ENCODE results near the gene CTNNA3.
A peak's percentile ranks its signal among the peaks of the same experiment; 100 is the strongest.

The CTNNA3 gene

GRCh38 chr10:67077376-67077775 is 618.6 kb downstream of the CTNNA3 start:
- H3K4me1 Mint-ChIP-seq: no peaks in the 10 kb centered on the region
- ATAC-seq (no peak), DNase-seq (no peak)
- H3K27me3 Mint-ChIP-seq: no peaks in the 10 kb centered on the region
- no peak overlapping the region for H3K4me3 Mint-ChIP-seq
- peaks cover 6 to 8% of the 10 kb centered on the region in 2 donors for H3K9me3 Mint-ChIP-seq
- H3K27ac Mint-ChIP-seq: peak overlapping the region in 1 of 2 donors; percentile 76

GRCh38 chr10:67076144-67076543 is 619.9 kb downstream of the CTNNA3 start:
- Mint-ChIP-seq H3K27ac (no peak overlapping the region), H3K27me3 (no peaks in the 10 kb centered on the region)
- ATAC-seq: no peak

GRCh38 chr10:67075491-67075971 is 620.5 kb downstream of the CTNNA3 start:
- H3K27ac Mint-ChIP-seq: no peak overlapping the region
- no peaks in the 10 kb centered on the region for H3K27me3 Mint-ChIP-seq
- peaks cover 6 to 8% of the 10 kb centered on the region in 2 donors for H3K9me3 Mint-ChIP-seq
- ATAC-seq (no peak), DNase-seq (no peak)
- H3K4me1 Mint-ChIP-seq: no peaks in the 10 kb centered on the region
- no peak overlapping the region for H3K4me3 Mint-ChIP-seq

More at GRCh38 chr10:67076144-67076543, 619.9 kb downstream of the CTNNA3 start:
- Mint-ChIP-seq H3K9me3 (peaks cover 6 to 8% of the 10 kb centered on the region in 2 donors), H3K4me3 (no peak overlapping the region), H3K4me1 (no peaks in the 10 kb centered on the region)
- DNase-seq: no peak

GRCh38 chr10:67072654-67073053 is 623.3 kb downstream of the CTNNA3 start:
- no peak overlapping the region for H3K4me3 Mint-ChIP-seq
- DNase-seq (no peak), ATAC-seq (no peak)
- H3K27me3 Mint-ChIP-seq: no peaks in the 10 kb centered on the region
- H3K9me3 Mint-ChIP-seq: peaks cover 8 to 12% of the 10 kb centered on the region in 2 donors
- no peaks in the 10 kb centered on the region for H3K4me1 Mint-ChIP-seq
- no peak overlapping the region for H3K27ac Mint-ChIP-seq

- no peak for DNase-seq
- Mint-ChIP-seq H3K4me3 (no peak overlapping the region), H3K4me1 (no peaks in the 10 kb centered on the region), H3K27ac (no peak overlapping the region), H3K27me3 (no peaks in the 10 kb centered on the region), H3K9me3 (peaks cover 0 to 7% of the 10 kb centered on the region in 2 donors)
- ATAC-seq: no peak
Observed at GRCh38 chr10:67050415-67050814, 645.6 kb downstream of the CTNNA3 start.

GRCh38 chr10:67049988-67050387 is 646.0 kb downstream of the CTNNA3 start:
- Mint-ChIP-seq H3K4me3 (no peak overlapping the region), H3K27ac (no peak overlapping the region), H3K27me3 (no peaks in the 10 kb centered on the region), H3K9me3 (peaks cover 0 to 7% of the 10 kb centered on the region in 2 donors), H3K4me1 (no peaks in the 10 kb centered on the region)
- DNase-seq (no peak), ATAC-seq (no peak)

- H3K4me3 Mint-ChIP-seq: no peak overlapping the region
- H3K4me1 Mint-ChIP-seq: no peaks in the 10 kb centered on the region
- ATAC-seq: no peak
- no peaks in the 10 kb centered on the region for H3K27me3 Mint-ChIP-seq
- H3K27ac Mint-ChIP-seq: no peak overlapping the region
- H3K9me3 Mint-ChIP-seq: no peaks in the 10 kb centered on the region
- DNase-seq: no peak
Observed at GRCh38 chr10:67046507-67046906, 649.5 kb downstream of the CTNNA3 start.

- H3K9me3 Mint-ChIP-seq: no peaks in the 10 kb centered on the region
- no peak overlapping the region for H3K4me3 Mint-ChIP-seq
- no peak overlapping the region for H3K27ac Mint-ChIP-seq
- no peaks in the 10 kb centered on the region for H3K4me1 Mint-ChIP-seq
- no peak for ATAC-seq
- H3K27me3 Mint-ChIP-seq: no peaks in the 10 kb centered on the region
- no peak for DNase-seq
Observed at GRCh38 chr10:67045404-67045803, 650.6 kb downstream of the CTNNA3 start.

- H3K9me3 Mint-ChIP-seq: no peaks in the 10 kb centered on the region
- H3K4me1 Mint-ChIP-seq: no peaks in the 10 kb centered on the region
- no peaks in the 10 kb centered on the region for H3K27me3 Mint-ChIP-seq
- DNase-seq (no peak), ATAC-seq (no peak)
- H3K27ac Mint-ChIP-seq: no peak overlapping the region
- H3K4me3 Mint-ChIP-seq: no peak overlapping the region
Observed at GRCh38 chr10:67043041-67043440, 653.0 kb downstream of the CTNNA3 start.

GRCh38 chr10:67036808-67037207 is 659.2 kb downstream of the CTNNA3 start:
- ATAC-seq (no peak), DNase-seq (no peak)
- Mint-ChIP-seq H3K27me3 (no peaks in the 10 kb centered on the region), H3K4me3 (no peak overlapping the region), H3K9me3 (no peaks in the 10 kb centered on the region), H3K27ac (no peak overlapping the region), H3K4me1 (no peaks in the 10 kb centered on the region)

- Mint-ChIP-seq H3K9me3 (no peaks in the 10 kb centered on the region), H3K27ac (peak overlapping the region in 1 of 2 donors; percentile 22), H3K27me3 (no peaks in the 10 kb centered on the region), H3K4me1 (no peaks in the 10 kb centered on the region), H3K4me3 (no peak overlapping the region)
- DNase-seq: no peak
- no peak for ATAC-seq
Observed at GRCh38 chr10:67033878-67034277, 662.1 kb downstream of the CTNNA3 start.

- no peak for ATAC-seq
- Mint-ChIP-seq H3K27ac (no peak overlapping the region), H3K9me3 (peaks cover 0 to 5% of the 10 kb centered on the region in 2 donors), H3K27me3 (no peaks in the 10 kb centered on the region), H3K4me3 (no peak overlapping the region), H3K4me1 (no peaks in the 10 kb centered on the region)
- DNase-seq: no peak
Observed at GRCh38 chr10:67022099-67022498, 673.9 kb downstream of the CTNNA3 start.

- DNase-seq: no peak
- H3K4me3 Mint-ChIP-seq: no peak overlapping the region
- peak overlapping the region in 1 of 2 donors; percentile 57 for H3K27ac Mint-ChIP-seq
- H3K9me3 Mint-ChIP-seq: no peaks in the 10 kb centered on the region
- ATAC-seq: no peak
- no peaks in the 10 kb centered on the region for H3K4me1 Mint-ChIP-seq
- H3K27me3 Mint-ChIP-seq: no peaks in the 10 kb centered on the region
Observed at GRCh38 chr10:67017218-67017617, 678.8 kb downstream of the CTNNA3 start.

GRCh38 chr10:67015225-67015624 is 680.8 kb downstream of the CTNNA3 start:
- no peak for ATAC-seq
- Mint-ChIP-seq H3K4me3 (no peak overlapping the region), H3K4me1 (no peaks in the 10 kb centered on the region), H3K27ac (no peak overlapping the region), H3K27me3 (no peaks in the 10 kb centered on the region), H3K9me3 (no peaks in the 10 kb centered on the region)
- no peak for DNase-seq

GRCh38 chr10:67011981-67012380 is 684.0 kb downstream of the CTNNA3 start:
- H3K9me3 Mint-ChIP-seq: no peaks in the 10 kb centered on the region
- H3K27ac Mint-ChIP-seq: no peak overlapping the region
- DNase-seq (no peak), ATAC-seq (no peak)
- no peak overlapping the region for H3K4me3 Mint-ChIP-seq
- no peaks in the 10 kb centered on the region for H3K4me1 Mint-ChIP-seq
- no peaks in the 10 kb centered on the region for H3K27me3 Mint-ChIP-seq

GRCh38 chr10:67011480-67011879 is 684.5 kb downstream of the CTNNA3 start:
- Mint-ChIP-seq H3K27me3 (no peaks in the 10 kb centered on the region), H3K4me3 (no peak overlapping the region), H3K27ac (peak overlapping the region in 1 of 2 donors; percentile 42), H3K9me3 (no peaks in the 10 kb centered on the region), H3K4me1 (no peaks in the 10 kb centered on the region)
- DNase-seq: no peak
- ATAC-seq: no peak

- Mint-ChIP-seq H3K4me3 (no peak overlapping the region), H3K27me3 (no peaks in the 10 kb centered on the region), H3K9me3 (no peaks in the 10 kb centered on the region), H3K4me1 (no peaks in the 10 kb centered on the region), H3K27ac (peak overlapping the region in 1 of 2 donors; percentile 12)
- DNase-seq: no peak
- no peak for ATAC-seq
Observed at GRCh38 chr10:67005981-67006380, 690.0 kb downstream of the CTNNA3 start.

Data from stimulated activated naive CD8-positive, alpha-beta T cell treated with anti-CD3 and anti-CD28 coated beads, Interleukin-15, amount 100 ng/mL, for 72 hours (primary cell).